Fibroblast of pulmonary artery (primary cell): Measurements from ENCODE around the gene FITM1.

ENCODE experiments used
- DNase-seq: peaks from one replicate; pipeline ENCODE4 v3.0.0-alpha.2; 2010; ENCODE audit warnings: low read depth
- H3K4me3 ChIP-seq: replicated peaks from 2 replicates; pipeline ENCODE4 v1.5.1; 2011; ENCODE audit warnings: low read depth, mild to moderate bottlenecking, control low read depth, low read length, moderate library complexity
- CTCF ChIP-seq: IDR thresholded peaks from 2 replicates; pipeline ENCODE4 v1.5.1; 2011; ENCODE audit warnings: mild to moderate bottlenecking, control low read depth, low read length, inconsistent platforms; ENCODE audit errors: missing control alignments

Gene FITM1

GRCh38 chr14:24151404-24152080 lies 21.1 kb downstream of the FITM1 start:
- H3K4me3 ChIP-seq: no peak overlapping the region
- no peak for DNase-seq
- TF ChIP-seq CTCF: no peak

- no peak for DNase-seq
- no peak overlapping the region for H3K4me3 ChIP-seq
- TF ChIP-seq CTCF: no peak
Observed at GRCh38 chr14:24155100-24155499, 24.6 kb downstream of the FITM1 start.

- no peak for DNase-seq
- H3K4me3 ChIP-seq: no peak overlapping the region
- no peak for TF ChIP-seq CTCF
Observed at GRCh38 chr14:24156840-24157239, 26.4 kb downstream of the FITM1 start.

- DNase-seq: no peak
- no peak for TF ChIP-seq CTCF
- no peak overlapping the region for H3K4me3 ChIP-seq
Observed at GRCh38 chr14:24157331-24157730, 26.9 kb downstream of the FITM1 start.

- no peak overlapping the region for H3K4me3 ChIP-seq
- TF ChIP-seq CTCF: no peak
- no peak for DNase-seq
Observed at GRCh38 chr14:24159777-24160498, 29.5 kb downstream of the FITM1 start.

- no peak overlapping the region for H3K4me3 ChIP-seq
- TF ChIP-seq CTCF: no peak
- DNase-seq: no peak
Observed at GRCh38 chr14:24160499-24160849, 30.0 kb downstream of the FITM1 start.
